Liver (tissue), 3 donors: ENCODE data around the gene IQSEC1.

Source experiments
- ATF3 ChIP-seq: IDR thresholded peaks from 2 replicates; pipeline ENCODE4 v1.6.1; 2016; ENCODE audit warnings: antibody characterized with exemption
- CTCF ChIP-seq: fragments of 150-350 bp; IDR thresholded peaks from 2 replicates; pipeline ENCODE4 v1.5.1; 2017; ENCODE audit warnings: improper control_type of control experiment, low read depth, low read length; ENCODE audit not compliant: missing input control
- EGR1 ChIP-seq, 2 donors: IDR thresholded peaks; 2 replicates each; pipeline ENCODE4 v1.6.1; 2016 to 2018; ENCODE audit warnings: antibody characterized with exemption in 2 of 2, low read depth in 2 of 2
- FOXA1 ChIP-seq: IDR thresholded peaks from 2 replicates; pipeline ENCODE4 v1.6.1; 2016; ENCODE audit warnings: antibody characterized with exemption
- GABPA ChIP-seq, 2 donors: IDR thresholded peaks in 1 of 2; conservative IDR thresholded peaks in 1 of 2; 2 replicates each; pipeline ENCODE4 v1.6.1; 2016; ENCODE audit warnings: antibody characterized with exemption in 2 of 2, mild to moderate bottlenecking in 1 of 2, moderate library complexity in 1 of 2
- HNF4G ChIP-seq: IDR thresholded peaks from 2 replicates; pipeline ENCODE4 v1.6.1; 2016; ENCODE audit warnings: antibody characterized with exemption
- JUND ChIP-seq, 2 donors: IDR thresholded peaks; 2 replicates each; pipeline ENCODE4 v1.6.1; 2016; ENCODE audit warnings: antibody characterized with exemption in 2 of 2
- NR2F2 ChIP-seq: IDR thresholded peaks from 2 replicates; pipeline ENCODE4 v1.6.1; 2016; ENCODE audit warnings: antibody characterized with exemption
- RAD21 ChIP-seq, 2 donors: IDR thresholded peaks; 2 replicates each; pipeline ENCODE4 v1.6.1; 2016; ENCODE audit warnings: antibody characterized with exemption in 2 of 2, mild to moderate bottlenecking in 2 of 2
- REST ChIP-seq: IDR thresholded peaks from 2 replicates; pipeline ENCODE4 v1.6.1; 2016; ENCODE audit warnings: antibody characterized with exemption, mild to moderate bottlenecking
- SP1 ChIP-seq: IDR thresholded peaks from 2 replicates; pipeline ENCODE4 v1.6.1; 2018; ENCODE audit warnings: antibody characterized with exemption, mild to moderate bottlenecking
- TAF1 ChIP-seq: conservative IDR thresholded peaks from 2 replicates; pipeline ENCODE4 v1.6.1; 2016; ENCODE audit warnings: antibody characterized with exemption, mild to moderate bottlenecking
- YY1 ChIP-seq: IDR thresholded peaks from 2 replicates; pipeline ENCODE4 v1.6.1; 2016; ENCODE audit warnings: antibody characterized with exemption, mild to moderate bottlenecking
- TF ChIP-seq, protein P1 (sequence below): IDR thresholded peaks from 2 replicates; pipeline ENCODE4 v1.6.1; 2016; ENCODE audit warnings: antibody characterized with exemption
- donor health status: healthy.
- donor health status: healthy.

DNA sequence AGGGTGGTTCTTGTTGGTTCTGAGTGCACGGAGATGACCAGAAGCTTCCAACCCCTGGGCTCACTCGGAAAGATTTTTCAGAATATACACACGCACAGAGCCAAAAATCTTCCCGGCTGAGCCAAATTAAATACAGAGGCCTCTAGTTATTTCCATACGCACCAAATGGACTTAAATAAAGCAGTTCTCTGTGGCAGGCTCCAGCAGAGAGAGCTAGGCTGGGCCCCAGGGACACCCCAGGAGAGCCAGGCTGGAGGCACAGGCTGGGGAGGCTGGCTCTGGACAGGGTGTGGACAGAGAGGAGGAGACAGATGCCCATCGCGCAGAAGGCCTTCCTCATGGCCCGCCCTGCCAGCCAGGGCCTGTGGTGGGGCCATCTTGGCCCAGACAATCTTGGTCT is 115.9 kb downstream of the IQSEC1 start:
- TF ChIP-seq, protein P1, sequence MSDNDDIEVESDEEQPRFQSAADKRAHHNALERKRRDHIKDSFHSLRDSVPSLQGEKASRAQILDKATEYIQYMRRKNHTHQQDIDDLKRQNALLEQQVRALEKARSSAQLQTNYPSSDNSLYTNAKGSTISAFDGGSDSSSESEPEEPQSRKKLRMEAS = no peak
- no peak for TF ChIP-seq CTCF
- TF ChIP-seq RAD21 (IDR thresholded peaks at IDR 0.05) = no peak
- TF ChIP-seq ATF3 = no peak
- TF ChIP-seq GABPA (IDR thresholded peaks at IDR 0.05 in 1 of 2, conservative IDR thresholded peaks at IDR 0.05 in 1 of 2) = no peak
- TF ChIP-seq EGR1 (IDR thresholded peaks at IDR 0.05; ENCODE audit: low read depth in 2 of 2) = no peak
- TF ChIP-seq REST = no peak
- no peak for TF ChIP-seq TAF1
- TF ChIP-seq SP1 = no peak
- TF ChIP-seq FOXA1 = no peak
- TF ChIP-seq JUND (IDR thresholded peaks at IDR 0.05) = peak in 1 of 2 donors; percentile 18
- TF ChIP-seq NR2F2 = no peak
- TF ChIP-seq HNF4G = no peak
- TF ChIP-seq YY1 = no peak
